COR-L47 (cell line): ENCODE measurements around the gene FYN.

Experiments used
- DNase-seq: peaks from one replicate; lab custom pipeline; 2025; lab: John Stamatoyannopoulos, UW

Gene FYN

DNA sequence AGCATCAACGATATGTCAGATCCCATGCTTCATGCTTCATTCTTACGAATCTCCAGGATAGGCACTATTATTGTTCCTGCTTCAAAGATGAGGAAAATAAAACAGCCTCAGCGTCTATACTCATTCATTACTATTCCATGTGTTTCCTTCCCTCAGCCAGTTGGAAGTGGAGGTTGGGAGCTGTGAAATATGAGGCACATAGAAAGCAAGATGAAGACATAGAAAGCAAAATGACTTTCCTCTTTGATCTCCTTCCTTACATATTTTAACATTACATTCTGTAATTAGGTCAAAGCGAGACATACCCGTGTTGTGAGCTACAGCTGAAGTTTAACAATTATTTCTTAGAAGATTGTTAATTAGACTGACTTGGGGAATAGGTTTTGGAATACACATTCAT is 125.4 kb downstream of the FYN start:
- DNase-seq = no peak

DNA sequence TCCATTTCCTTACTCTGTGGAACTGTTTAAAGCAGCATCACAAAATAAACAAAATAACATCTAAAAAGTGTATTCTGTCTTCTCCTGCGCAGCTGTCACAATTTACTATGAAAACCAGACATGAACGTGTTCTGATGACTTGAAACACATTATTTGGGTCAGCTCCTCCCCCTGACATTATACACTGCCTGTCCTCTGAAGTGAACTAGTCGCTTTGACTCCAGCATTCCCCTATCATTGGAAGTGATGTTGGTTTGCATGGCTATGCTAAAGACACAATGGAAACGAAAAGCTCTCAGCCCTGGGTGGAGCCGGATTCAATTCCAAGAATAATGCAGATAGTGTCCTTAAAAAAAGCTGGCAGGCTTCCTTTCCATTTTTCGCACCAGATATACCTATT is 125.9 kb downstream of the FYN start:
- DNase-seq = no peak

DNA sequence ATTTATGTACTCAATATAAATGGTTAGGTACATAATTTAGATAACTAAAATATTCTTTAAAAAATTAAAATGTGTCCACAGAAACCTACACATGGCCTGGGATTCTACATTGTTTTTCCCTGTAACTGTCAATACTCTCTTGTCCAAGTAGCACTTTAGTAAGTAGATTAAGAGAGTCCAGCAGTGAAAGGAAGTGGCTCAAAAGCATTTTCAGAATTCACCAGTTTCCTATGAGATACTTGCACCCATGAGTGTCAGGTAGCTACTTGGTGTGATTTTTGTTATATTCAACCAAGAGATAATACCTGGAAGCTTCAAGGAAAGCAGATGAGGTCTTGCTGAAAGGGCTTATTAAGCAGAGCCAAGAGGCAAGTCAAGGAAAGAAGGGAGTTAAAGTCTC is 126.3 kb downstream of the FYN start:
- DNase-seq = no peak

DNA sequence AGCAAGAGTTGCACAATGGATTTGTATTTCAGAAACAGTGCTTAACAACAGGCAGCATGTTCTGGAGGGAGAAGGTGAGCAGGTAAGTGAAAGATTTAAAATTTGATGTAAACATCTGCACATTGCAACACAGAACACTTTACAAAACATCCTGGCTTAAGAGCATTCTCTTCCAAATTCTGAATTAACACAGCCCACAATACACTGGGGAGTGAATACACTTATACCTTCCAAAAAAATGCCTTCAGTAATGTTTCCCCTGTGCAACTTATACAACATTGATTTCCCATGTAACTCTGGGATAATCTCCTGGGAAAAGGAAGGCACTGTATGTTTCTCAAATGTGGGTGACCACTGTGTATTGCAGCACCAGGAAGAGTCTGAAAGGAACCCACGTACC is 127.6 kb downstream of the FYN start:
- no peak for DNase-seq

DNA sequence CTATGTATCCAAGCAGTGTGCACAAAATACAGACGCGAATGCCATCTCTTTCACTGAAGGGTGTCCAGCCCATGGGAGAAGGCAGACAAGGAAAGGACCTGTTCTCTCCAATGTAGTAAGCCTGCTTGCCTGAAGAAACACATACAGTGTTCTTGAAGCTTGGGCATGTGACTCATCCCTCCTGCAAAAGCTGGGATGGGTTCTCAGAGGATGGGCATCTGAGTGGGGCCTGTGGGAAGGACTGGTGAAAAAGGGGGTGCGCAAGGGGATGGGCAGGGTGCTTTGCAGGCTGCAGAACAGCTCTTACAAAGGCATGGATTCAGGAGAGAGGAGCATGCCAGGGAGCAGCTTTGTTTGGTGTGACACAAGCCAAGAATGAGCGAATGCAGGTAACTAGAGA is 128.1 kb downstream of the FYN start:
- no peak for DNase-seq

DNA sequence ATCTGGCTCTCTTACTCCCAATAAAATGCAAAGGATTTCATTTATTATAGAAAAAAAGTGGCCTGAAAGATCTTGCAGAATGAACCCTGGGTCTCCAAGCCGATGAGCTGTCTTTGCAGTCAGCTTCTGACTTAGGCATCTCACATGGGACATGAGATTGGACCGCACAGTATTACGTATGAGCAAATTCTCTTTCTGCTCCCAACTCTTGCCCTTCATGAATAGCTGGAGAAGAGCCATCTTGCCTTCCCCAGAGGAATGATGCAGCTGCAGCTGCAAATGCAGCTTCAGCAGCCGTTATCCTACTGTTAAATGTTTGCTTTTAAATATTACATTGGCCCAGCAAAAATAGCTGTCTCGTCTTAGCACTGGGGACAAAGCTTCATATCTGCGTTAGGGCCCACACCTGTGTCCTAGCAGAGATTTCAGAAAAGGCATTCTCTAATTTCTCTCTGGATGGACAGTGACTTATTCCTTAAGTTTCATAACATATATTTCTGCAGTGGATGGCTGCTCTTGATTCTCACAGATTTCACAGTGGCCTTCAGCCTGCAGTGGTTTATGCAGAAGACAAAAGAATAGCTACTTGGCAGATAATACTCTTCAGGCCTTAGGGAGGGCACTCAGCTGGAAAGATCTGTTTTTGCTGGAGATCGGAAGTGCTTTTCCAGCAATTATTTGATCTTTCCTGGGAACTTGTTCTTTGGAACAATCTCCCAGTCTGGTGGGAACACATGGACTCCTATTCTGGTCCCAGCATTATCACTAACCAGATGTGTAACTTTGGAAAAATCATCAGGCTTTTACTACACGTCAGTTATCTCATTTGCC is 129.2 kb downstream of the FYN start:
- no peak for DNase-seq

DNA sequence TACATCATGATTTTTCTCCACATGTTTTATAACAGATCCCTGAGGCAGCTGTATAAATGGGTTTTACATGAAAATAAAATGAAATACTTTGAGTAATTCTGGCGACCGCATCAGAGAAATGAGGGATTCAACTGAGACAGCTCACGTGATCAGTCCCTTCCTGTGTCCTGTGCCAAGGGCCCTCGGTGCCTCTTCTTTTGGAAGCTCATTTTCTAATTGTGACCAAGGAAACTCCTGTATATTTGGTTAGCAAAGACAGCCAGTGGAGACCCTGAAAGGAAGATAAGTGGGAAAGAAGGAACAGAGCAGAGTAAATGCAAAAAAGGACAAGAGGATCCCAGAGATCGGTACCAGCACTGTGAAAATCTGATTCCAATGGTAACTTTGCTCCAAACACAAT is 129.9 kb downstream of the FYN start:
- no peak for DNase-seq

DNA sequence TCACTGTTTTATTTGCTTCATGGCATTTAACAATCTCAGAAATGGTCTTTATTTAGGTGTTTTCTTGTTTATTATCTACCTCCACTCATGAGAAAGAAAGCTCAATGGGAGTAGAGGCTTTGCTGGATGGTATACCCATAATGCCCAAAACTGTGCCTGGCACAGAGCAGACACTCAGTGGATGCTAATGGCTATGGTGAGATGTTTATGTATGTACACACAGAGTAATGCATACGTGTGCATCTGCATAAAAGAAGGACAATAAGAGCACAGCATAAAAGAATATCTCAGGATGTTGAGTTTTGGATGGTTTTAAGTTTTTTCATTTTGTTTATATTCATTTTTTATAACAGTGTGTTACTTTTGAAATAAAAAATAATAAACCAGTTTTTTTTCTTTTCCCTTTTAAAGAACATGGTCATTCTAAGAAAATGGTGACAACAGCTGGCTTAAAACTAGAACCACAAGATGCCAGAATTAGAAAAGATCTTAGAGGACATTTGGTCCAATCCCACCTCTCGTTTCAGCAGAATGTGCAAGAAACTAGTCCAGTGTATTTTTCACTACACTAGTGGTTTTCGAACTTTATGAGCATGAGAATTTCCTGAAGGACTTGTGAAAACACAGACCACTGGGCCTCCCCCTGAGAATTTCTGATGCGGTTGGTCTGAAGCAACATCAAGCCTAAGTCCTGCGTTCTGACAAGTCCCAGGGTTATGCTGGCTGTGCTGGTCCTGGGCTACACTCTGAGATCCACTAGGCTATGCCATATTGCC is 131.9 kb downstream of the FYN start:
- DNase-seq = no peak

DNA sequence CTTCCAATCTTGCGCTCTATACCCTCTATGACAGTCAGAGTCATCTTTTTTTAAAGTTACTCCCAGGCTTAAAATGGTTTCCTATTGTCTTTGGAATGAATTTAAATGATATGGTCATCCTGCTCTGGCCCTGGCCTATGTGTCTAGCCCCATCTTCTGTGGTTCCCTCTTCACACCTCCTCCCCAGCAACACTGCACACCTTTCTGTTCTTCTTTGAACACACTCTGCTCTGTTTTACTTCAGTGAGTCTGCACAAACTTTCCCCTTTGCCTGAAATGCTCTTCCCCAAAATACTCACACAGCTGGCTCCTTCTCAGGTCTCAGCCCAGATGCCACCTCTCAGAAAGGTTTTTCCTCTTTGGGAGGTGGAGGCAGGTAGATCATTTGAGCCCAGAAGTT is 132.7 kb downstream of the FYN start:
- DNase-seq = no peak

DNA sequence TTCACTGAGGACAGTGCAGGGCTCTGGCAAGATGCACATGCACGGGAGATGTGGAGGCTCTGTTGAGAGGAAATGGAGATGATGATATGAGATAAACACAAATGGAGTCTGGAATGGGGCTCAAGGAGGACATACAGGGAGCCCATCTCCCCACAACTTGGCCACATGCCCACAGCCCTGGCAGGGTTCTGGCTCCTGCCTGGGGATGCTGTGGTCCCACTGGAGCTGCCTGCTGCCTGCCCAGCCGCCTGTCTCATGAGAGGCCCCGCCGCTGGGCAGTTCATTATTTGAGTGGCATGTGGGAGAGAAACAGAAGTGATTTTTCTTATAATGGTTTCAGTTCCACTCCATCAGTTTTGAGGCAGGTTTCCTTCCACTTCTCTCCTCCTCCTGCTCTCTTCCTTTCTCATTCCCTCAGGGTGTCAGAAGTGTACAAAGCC is 134.0 kb downstream of the FYN start:
- peak; percentile 3 for DNase-seq

DNA sequence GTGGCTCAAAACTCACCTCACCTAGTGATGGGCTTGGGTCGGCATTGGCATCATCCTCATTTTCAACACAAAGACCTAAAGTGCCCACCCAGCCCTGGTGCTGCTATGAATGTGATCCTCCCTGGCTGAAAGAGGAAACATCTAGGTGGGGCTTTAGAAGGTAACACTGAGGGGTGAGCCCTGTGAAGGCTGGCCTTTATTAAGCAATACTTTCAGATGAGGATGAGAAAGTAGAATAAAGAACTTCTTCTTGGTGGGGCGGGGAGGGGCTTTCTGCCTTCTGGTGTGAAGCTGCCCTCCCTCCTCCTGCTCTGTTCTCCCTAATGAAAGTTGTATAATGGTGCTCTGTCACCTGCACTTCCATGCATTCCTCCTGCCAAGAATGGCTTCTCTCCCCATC is 134.6 kb downstream of the FYN start:
- DNase-seq = no peak

DNA sequence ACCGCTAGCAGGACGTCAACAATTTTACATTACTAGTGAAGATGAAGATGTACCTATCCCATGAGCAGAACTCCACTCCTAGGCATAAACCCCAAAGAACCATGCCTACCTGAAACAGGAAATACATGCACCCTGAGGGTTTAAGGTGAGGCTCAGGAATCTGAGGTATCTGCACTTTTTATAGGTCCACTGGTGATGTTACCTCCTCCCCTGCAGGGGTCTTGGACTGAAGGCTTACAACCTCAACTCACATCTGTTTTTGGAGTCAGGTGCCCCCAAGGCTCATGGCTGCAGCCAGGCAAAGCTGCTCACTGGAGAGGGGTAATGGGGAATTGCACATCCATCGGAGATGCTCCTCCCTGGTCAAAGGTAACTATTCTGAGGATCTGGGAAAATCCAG is 135.1 kb downstream of the FYN start:
- no peak for DNase-seq

DNA sequence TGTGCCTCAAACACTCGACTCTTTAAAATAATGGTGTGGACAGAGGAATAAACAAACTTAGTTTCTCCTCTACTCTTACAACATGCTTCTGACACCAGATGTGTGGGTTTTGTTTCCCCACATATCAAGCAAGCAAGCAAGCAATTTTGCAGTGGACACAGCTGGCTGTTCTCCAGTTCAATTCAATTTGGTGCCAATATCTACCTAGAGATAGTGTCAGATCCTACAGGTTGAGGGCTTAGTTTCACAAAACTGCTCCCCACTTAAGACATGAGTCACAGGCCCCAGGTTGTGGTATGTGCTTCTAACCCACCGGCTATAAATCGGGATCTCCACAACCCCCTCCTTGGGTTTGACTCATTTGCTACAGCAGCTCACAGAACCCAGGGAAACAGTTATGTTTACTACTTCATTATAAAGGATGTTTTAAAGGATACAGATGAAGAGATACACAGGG is 136.2 kb downstream of the FYN start:
- no peak for DNase-seq

DNA sequence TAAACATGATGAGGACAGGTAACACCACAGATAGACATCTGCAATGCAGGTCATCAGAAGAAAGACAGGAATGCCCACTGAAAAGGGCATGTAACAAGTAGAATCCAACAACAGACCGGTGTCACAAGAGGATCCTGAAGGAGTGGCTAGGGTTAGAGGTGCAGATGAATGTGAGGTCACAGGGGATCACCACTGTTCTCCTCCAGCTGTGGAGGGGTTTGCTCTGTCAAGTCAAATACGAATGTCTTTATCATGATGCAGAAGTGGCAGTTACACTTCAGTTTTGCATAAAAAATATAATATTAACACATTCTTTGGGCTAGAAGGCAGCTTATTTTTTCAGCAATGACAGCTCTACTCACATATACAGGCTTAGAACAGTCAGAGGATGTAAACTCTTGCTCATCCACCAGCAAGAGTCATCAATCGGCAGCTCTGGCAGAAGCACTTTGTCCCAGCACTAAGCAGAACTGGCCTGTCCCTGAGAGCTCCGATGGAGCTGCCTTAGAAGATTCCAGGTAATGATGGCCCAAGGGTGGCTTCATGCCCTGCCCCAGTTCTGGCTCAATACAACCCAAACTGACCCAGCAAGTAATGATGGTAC is 137.1 kb downstream of the FYN start:
- no peak for DNase-seq

DNA sequence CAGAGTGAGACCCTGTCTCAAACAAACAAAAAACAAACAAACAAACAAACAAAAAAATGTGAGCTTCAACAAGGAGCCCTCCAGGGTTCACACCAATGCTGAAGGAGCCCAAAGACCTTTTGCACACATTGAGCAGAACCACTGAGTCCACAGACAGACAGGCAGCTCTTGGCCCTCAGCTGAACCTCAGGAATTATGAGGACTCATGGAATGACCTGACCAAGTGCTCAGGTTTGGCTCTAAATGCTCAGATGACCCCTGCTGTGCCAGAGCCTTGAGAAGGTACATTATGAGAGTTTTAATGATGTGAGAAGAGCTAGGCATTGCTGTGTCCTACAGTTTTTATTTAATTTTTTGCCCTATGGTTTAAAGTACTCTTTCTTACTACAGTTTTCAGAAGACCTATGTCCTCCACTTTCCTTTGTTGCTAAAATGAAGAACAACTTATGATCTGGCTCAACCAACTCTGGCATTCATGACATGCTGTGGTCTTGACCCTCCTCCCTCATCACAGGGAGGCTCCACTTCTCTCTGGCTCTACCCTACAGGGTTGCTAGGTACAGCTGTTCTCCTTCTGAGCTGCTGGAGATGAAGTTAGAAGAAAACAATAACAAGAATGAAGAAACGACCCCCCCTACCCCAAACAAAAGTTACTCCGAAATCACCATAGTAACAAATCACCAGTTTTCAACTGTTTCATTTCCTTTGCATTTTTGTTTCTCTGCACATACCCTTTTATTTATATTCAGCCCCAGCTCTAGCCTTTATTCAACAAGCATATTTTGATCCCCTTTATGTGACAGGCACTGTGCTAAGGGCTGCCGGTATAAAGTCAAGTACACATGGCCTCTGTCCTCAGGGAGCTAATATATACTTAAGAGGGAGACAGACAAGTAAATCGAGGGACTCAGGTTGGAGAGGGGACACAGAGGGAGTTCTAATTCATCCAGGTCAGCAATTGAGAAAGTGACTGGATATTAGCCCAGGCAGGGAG is 138.9 kb downstream of the FYN start:
- DNase-seq = no peak

DNA sequence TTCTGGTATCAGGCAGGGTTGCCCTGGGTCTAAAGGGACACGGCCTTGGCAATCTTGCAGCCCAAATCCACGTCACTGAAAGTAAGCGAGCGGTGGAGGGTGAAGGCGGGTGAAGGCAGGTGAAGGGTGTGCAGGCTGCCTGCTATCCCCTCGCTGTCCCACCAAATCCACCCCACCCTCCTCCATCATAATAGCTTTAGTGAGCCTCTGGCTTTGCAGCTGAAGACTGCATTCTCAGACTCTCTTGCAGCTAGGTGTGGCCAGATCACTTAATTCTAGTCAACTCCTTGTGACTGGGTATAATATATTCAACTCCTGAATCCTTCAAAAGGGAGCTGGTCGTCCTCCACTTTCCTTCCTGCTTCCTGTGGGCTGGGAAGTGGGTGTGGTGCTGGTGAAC is 140.9 kb downstream of the FYN start:
- no peak for DNase-seq

DNA sequence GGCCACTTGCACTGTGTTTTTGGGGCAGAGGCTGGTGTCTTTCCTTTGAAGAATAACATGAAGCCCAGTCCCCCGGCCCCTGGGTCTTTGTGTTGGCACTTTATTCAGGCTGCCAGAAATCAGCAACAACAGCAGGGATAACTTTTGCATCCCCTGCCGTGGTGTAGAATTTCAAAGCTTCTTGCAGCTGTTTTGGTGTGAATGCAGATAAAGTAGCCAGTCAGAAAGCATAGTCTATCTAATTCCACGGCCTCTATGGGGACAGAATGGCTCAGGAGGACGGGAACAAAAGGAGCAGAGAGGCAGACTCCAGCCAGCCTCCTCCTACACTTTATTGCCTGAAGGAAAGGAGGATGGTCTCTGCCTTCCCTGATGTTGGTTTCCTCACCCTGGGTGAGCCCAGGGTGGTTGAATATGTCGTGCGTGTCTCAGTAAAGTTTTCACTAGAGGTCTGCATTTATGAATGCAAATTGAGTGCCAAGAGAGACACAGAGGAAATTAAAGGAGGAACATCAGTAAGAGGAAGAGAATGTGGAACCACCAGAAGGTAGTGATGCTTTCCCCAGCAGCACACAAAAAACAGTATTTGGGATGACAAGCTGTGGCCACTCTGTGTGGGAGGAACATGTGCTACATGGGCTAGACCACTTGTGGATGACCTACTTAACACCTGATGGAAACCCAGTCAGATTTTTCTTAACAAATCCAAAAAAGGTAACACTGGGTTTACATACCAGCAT is 141.6 kb downstream of the FYN start:
- no peak for DNase-seq

DNA sequence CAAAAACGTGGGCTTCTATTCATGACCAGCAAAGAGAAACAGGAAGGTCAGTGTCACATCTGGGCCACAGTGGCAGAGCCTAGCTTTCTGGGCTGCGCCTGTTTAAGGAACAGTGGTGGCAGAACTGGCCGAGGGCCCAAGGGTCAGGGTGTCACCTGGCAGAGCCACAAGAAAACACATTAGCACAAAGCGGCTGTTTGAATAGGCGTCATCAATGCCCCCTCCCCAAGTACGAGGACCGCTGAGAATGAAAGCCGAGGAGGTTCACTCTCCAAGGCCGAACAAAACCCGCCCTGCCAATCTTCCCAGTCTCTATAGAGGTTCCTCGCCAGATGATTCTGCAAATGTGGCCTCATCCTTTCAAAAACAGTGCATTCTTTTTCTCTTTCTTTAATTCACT is 142.4 kb downstream of the FYN start:
- peak; percentile 60 for DNase-seq

DNA sequence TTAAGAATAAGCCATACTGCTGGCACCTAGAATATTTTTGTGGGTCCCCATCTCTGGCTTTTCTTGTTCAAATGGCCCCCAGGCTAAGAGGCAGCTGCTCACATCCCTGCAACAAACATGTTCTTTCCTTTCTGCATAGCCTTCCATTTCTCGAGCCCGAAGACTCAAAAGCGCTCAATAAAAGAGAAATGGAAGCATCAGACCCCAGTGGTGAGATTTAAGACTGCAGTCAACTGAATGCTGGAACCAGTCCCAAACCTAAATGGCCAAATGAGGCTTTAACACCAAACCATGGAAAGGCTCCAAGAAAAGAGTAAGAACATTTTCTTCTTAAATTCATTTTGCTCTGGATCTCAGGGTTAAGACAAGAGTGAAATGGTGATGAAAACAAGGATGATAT is 145.4 kb downstream of the FYN start:
- no peak for DNase-seq

DNA sequence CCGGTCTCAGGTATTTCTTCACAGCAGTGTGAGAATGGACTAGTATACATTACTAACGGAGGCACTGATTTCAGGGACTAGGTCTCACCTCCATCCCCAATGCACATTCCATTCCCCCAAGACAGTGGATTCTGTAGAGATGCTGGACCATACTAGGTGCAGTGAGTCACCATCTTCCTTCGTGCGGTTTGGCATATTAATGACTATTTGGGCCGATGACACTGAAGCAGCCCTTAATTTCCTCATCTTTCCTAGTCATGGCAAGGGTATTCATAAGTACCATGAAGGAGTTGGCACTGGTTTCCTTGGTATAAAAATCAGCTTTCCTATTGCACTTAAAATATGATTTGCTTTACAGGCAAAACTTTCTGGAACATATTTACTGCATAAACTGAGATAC is 146.2 kb downstream of the FYN start:
- DNase-seq = no peak
